ENCODE measurements around the gene ZBTB40.

Gene ZBTB40

GRCh38 chr1:22556391-22557104 is 104.9 kb downstream of the ZBTB40 start:
- DNase-seq (ENCODE audit: low read depth), result no peak

GRCh38 chr1:22557341-22557950 is 105.8 kb downstream of the ZBTB40 start:
- DNase-seq (ENCODE audit: low read depth), result no peak

GRCh38 chr1:22562584-22563583 is 111.2 kb downstream of the ZBTB40 start, which contains the start of gene EPHA8:
Gene EPHA8 (plus strand): TSS chr1:22563489. CDS start chr1:22563636, 147 bp downstream.
- no peak for DNase-seq (ENCODE audit: low read depth)

- no peak for DNase-seq (ENCODE audit: low read depth)
Measured at GRCh38 chr1:22563671-22564602, 112.3 kb downstream of the ZBTB40 start.

GRCh38 chr1:22566161-22566560 is 114.5 kb downstream of the ZBTB40 start:
- no peak for DNase-seq (ENCODE audit: low read depth)

GRCh38 chr1:22567197-22567596 is 115.5 kb downstream of the ZBTB40 start:
- no peak for DNase-seq (ENCODE audit: low read depth)

GRCh38 chr1:22567994-22568393 is 116.3 kb downstream of the ZBTB40 start:
- DNase-seq (ENCODE audit: low read depth), result no peak

- no peak for DNase-seq (ENCODE audit: low read depth)
Measured at GRCh38 chr1:22569269-22569668, 117.6 kb downstream of the ZBTB40 start.

- no peak for DNase-seq (ENCODE audit: low read depth)
Measured at GRCh38 chr1:22570140-22570909, 118.7 kb downstream of the ZBTB40 start.

- no peak for DNase-seq (ENCODE audit: low read depth)
Measured at GRCh38 chr1:22572818-22573217, 121.2 kb downstream of the ZBTB40 start.

GRCh38 chr1:22573237-22573636 is 121.6 kb downstream of the ZBTB40 start:
- DNase-seq (ENCODE audit: low read depth), result no peak

- DNase-seq (ENCODE audit: low read depth), result no peak
Measured at GRCh38 chr1:22575532-22576149, 124.0 kb downstream of the ZBTB40 start.

GRCh38 chr1:22576150-22576544 is 124.5 kb downstream of the ZBTB40 start:
- no peak for DNase-seq (ENCODE audit: low read depth)

GRCh38 chr1:22576617-22577016 is 125.0 kb downstream of the ZBTB40 start:
- DNase-seq (ENCODE audit: low read depth), result no peak

GRCh38 chr1:22578732-22579361 is 127.2 kb downstream of the ZBTB40 start:
- DNase-seq (ENCODE audit: low read depth), result no peak

- no peak for DNase-seq (ENCODE audit: low read depth)
Measured at GRCh38 chr1:22579541-22580155, 128.0 kb downstream of the ZBTB40 start.

All from fibroblast of the conjunctiva (primary cell).